ENCODE data around the gene DNAH12. TPM values are rescaled to one million over a fixed set of nuclear protein-coding genes. Genes with fewer than 3 reads are reported as not detected.

The DNAH12 gene
- total and polyA plus RNA-seq, 2 of the 13 experiments (the other 11 are each of a cell fraction or from before 2014, with no cell fraction given) = 0.11 TPM

DNA sequence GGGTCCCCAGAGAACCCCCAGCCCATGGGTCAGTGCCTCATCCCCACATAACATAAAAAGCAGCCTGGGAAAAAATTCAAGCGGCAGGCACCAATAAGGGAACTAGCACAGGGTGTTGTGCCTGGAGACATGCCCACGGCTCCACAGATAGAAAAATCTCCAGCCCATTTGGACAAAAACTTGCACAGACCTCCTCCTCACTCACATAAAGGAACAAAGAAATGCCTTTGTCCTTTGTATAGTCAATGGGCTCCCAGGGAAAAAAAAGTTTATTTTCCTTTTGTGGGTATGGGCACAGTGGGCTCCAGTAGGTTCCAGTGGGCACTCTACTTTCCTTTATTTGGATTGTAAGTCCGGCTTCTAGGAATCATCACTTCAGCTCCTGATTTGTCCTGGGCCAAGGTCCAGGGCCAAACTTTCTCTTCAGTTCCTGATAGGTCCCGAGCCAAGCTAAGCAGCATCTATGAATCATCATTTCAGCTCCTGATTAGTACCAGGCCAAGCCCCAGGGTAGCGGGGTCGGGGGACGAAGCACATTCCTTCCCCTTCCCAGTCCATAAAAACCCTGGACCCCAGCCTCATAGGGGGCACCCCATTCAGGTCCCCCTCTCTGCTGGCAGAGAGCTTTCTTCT, 1.6 kb upstream of the DNAH12 start:
- peak overlapping the region; percentile 39 for H3K4me2 ChIP-seq (ENCODE audit: low read depth, low read length)
- H3K4me3 ChIP-seq (replicated peaks in 1 of 3; ENCODE audit: insufficient read depth in 1 of 3, low read depth in 2 of 3, low read length in 3 of 3) = no peak overlapping the region
- no peaks in the 10 kb centered on the region for H3K27me3 ChIP-seq (ENCODE audit: control insufficient read depth in 1 of 2, insufficient read depth in 2 of 2, low read length in 2 of 2)
- H3K27ac ChIP-seq (ENCODE audit: extremely low read length, insufficient read depth, low read length) = no peak overlapping the region
- no peak for TF ChIP-seq RFX3 (CRISPR knock-in tag; IDR thresholded peaks at IDR 0.05)
- TF ChIP-seq, protein P1, sequence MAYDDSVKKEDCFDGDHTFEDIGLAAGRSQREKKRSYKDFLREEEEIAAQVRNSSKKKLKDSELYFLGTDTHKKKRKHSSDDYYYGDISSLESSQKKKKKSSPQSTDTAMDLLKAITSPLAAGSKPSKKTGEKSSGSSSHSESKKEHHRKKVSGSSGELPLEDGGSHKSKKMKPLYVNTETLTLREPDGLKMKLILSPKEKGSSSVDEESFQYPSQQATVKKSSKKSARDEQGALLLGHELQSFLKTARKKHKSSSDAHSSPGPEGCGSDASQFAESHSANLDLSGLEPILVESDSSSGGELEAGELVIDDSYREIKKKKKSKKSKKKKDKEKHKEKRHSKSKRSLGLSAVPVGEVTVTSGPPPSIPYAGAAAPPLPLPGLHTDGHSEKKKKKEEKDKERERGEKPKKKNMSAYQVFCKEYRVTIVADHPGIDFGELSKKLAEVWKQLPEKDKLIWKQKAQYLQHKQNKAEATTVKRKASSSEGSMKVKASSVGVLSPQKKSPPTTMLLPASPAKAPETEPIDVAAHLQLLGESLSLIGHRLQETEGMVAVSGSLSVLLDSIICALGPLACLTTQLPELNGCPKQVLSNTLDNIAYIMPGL (CRISPR knock-in tag; IDR thresholded peaks at IDR 0.05; ENCODE audit: borderline replicate concordance in 1 of 2, low read depth in 1 of 2) = no peak
- TF ChIP-seq SOX13 (IDR thresholded peaks at IDR 0.05) = no peak
- TF ChIP-seq SOX13 (CRISPR knock-in tag; conservative IDR thresholded peaks at IDR 0.05 in 1 of 2, IDR thresholded peaks at IDR 0.05 in 1 of 2) = peak in 1 of 2 experiments; percentile 36; a peak in 2 of 4 replicates
- TF ChIP-seq MAFG (CRISPR knock-in tag; IDR thresholded peaks at IDR 0.05) = no peak
- peak; percentile 44 for TF ChIP-seq BCL6 (CRISPR knock-in tag; IDR thresholded peaks at IDR 0.05)
- TF ChIP-seq SOX6 (IDR thresholded peaks at IDR 0.05) = no peak
- TF ChIP-seq SOX6 (CRISPR knock-in tag; IDR thresholded peaks at IDR 0.05) = no peak
- TF ChIP-seq ZBTB1 (CRISPR knock-in tag; IDR thresholded peaks at IDR 0.05; ENCODE audit: borderline replicate concordance) = no peak
- peak; percentile 73 for TF ChIP-seq FOSL2 (CRISPR knock-in tag; IDR thresholded peaks at IDR 0.05)
- 0 out of 2 replicates have a peak, but pooled peaks have one; percentile 30 for TF ChIP-seq ZNF605 (CRISPR knock-in tag; IDR thresholded peaks at IDR 0.05)
- 34% methylated on average over 6 of the region's 7 CpGs for WGBS (ENCODE audit: low lambda C conversion rate)
- intact Hi-C loops (cut with micrococcal nuclease; ENCODE audit: unreplicated experiment) (no loop called here), in situ Hi-C loops (cut with HindIII; ENCODE audit: extremely low pct_ligation_motif_present, low pct_unique_long_range_greater_than_20kb) (no loop called here)
- no peak overlapping the region for H2AFZ ChIP-seq (ENCODE audit: low read length)
- FAIRE-seq (no peak), DNase-seq (ENCODE audit: low spot score) (peak; percentile 31), ATAC-seq (peak; percentile 73)
- ChIA-PET POLR2A (interaction anchor here (1.2 kb wide), 1 partner anchor 10 kb away, joined by 12 read pairs; the partner anchor contains the start of gene PDE12), CTCF (ENCODE audit: low intra/inter-chr PET ratio, low total read pairs) (no interaction called here)
- no peaks in the 10 kb centered on the region for H4K20me1 ChIP-seq (ENCODE audit: insufficient read depth, low read length)
- H3K9ac ChIP-seq (ENCODE audit: insufficient read depth, low read depth, low read length) = no peak overlapping the region
- H3K9me3 ChIP-seq (ENCODE audit: low read length) = no peaks in the 10 kb centered on the region
- no peaks in the 10 kb centered on the region for H3K36me3 ChIP-seq (replicated peaks in 1 of 2; ENCODE audit: control insufficient read depth in 1 of 2, insufficient read depth in 2 of 2, low read length in 2 of 2)
- BruUV-seq (replicated peaks) = no TSS peak
- H3K79me2 ChIP-seq (ENCODE audit: insufficient read depth, low read length) = no peaks in the 10 kb centered on the region
- H3K4me1 ChIP-seq (ENCODE audit: insufficient read depth, low read length) = peaks cover 29% of the 10 kb centered on the region

All from HepG2 (cell line).